NCI-H1694 (cell line): ENCODE measurements around the gene C3orf52.
A peak's percentile ranks its signal among the peaks of the same experiment; 100 is the strongest.

Experiments used
- DNase-seq: peaks from one replicate; lab custom pipeline; 2025; lab: John Stamatoyannopoulos, UW

The C3orf52 gene

DNA sequence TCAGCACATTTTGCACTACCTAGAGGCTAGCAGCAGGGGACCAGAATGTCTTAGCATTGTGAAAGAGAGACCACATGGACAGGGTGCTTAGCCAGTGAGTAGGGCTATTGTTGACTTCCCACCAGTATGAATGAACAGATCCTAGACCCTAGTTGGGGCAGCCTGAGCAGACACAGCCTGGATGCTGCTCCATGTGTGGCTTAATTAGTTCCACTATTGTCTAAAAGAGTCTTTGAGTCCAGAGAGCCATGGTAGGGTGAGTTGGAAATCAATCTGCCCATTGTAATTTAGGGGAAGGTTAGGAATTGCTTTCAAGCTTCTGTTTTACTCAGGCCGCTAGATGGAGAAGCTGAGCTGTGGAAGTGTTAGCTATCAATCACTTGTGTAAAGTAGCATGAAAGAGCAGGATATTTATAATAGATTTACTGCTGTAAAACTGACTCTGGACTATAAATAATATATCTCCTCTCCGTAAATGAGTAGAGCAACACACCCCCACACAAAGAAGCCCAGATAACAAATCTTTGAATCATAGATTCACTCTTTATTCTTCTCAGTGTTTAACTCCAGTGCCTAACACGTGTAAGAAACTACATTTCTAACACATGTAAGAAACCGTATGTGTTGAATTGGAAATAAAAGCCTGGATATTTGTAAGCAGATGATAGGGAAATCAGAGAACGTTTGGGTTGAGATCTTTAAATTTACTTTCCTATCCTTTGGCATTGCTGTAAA is 50.9 kb downstream of the C3orf52 start:
- DNase-seq: peak; percentile 54

DNA sequence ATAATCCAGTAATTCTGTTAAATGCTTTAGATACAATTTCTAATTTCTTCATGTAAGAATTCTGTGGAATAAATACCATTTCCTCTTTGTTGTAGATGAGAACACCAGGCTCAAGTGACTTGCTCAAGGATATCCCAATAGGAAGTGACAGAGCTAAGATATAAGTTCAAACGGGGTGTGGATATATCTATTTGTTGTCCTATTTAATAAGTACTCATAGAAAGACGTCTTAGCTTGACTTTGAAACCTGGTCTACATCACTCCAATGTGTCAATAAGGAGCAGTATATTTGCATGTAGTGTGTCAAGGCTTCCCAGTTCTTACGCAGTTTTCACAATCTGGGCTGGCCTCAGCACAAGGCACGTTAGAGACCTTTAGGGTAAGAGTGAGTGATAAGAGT is 51.6 kb downstream of the C3orf52 start:
- no peak for DNase-seq

DNA sequence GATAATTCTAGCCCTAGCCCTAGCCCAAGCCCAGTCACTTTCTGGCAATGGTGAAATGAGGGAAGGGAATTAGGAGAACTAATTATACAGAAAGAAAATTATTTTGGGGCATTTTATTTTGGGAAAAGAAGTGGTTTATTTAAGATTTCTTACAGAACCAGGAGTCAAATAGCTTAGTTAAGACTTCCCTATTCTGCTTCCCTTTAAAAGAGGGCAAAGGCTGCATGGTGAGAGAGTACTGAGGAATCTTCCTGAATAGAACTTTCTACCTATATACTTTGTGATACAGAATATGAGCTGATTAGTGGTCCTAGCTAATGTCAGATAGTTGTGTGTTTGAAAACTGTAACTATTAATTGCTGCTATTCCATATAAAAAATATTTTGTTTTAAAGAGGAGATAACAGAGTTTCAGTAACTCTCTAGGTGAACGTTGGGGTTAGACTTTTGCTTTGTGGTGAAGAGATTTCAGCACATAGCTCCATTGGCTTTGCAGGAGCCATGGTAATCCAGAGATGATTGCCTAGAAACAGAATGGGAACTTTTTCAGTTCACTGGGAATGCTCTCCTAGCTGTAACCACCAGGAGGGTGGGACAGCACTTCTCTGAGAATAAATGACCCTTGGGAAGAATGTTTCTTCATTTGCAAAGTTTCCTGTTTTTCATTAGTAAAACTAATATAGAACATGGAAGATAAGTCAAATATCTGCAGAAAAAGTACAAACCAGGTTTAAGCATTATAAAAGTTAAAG is 52.2 kb downstream of the C3orf52 start:
- no peak for DNase-seq

DNA sequence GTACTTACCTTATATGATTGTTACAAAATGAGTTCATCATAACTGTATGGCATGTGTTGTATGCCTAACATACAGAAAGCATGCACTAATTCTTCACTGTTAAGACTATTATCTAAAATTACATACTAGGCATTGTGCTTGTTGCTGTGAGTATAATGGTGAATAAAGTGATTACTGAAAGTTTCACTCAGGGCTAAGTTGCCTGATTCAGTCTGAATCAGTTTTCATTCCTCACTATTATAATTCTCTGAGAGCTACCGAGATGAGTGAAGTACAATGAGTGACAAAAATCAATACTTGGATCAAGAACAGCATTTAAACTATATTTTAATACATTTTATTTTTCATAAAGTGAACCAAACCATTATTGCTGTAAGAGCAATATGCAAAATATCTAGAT is 54.4 kb downstream of the C3orf52 start:
- no peak for DNase-seq

DNA sequence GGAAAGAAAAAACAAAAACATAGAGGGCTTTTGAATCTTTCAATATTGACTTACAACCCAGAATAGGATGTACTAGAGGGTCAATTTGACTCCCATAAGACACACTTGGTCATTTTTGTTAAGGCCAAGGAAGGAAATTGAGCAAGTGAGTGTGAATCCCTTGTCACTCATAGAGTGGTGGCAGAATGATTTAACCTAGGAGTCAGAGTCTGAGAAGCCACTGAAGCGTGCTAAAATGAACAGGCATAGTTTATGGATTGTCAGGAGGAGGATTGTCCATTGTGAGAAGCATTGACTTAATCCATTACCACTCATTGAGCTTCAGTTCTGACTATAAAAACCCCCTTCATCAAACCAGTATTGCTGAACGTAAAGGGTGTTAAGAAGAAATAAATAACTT is 55.1 kb downstream of the C3orf52 start:
- DNase-seq: no peak

DNA sequence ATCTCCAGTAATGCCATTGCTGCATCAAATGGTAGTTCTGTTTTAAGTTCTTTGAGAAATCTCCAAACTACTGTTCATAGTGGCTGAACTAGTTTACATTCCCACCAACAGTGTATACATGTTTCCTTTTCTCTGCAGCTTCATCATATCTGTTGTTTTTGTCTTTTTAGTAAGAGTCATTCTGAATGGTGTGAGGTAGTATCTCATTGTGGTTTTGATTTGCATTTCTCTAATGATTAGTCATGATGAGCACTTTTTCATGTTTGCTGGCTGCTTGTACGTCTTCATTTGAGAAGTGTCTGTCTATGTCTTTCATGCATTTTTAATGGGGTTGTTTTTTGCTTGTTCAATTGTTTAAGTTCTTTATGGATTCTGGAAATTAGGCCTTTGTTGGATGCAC is 57.1 kb downstream of the C3orf52 start:
- no peak for DNase-seq

DNA sequence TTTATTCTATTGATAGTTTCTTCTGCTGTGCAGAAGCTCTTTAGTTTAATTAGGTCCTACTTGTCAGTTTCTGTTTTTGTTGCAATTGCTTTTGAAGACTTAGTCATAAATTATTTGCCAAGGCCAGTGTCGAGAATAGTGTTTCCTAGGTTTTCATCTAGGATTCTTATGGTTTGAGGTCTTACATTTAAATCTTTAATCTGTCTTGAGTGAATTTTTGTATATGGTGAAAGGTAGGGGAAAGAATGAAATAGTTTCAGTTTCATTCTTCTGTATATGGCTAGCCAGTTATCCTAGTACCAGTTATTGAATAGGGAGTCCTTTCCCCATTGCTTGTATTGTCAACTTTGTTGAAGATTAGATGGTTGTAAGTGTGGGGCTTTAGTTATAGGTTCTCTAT is 57.5 kb downstream of the C3orf52 start:
- no peak for DNase-seq

DNA sequence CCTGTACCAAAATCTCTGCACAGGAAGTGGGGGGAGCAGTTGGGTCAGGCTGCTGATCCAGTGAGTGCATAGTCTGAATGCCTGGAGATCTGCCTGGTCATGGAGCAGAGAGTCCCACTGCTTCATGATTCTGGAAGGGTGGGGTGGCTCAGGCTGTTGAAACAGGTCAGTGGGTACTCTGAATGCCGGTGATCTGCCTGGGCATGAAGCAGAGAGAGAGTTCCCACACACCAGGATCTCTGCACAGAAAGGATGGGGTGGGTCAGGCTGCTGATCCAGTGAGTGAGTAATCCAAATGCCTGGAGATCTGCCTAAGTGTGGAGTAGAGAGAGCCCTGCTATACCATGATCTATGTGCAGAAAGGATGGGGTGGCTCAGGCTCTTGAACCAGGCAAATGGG is 62.9 kb downstream of the C3orf52 start:
- no peak for DNase-seq

DNA sequence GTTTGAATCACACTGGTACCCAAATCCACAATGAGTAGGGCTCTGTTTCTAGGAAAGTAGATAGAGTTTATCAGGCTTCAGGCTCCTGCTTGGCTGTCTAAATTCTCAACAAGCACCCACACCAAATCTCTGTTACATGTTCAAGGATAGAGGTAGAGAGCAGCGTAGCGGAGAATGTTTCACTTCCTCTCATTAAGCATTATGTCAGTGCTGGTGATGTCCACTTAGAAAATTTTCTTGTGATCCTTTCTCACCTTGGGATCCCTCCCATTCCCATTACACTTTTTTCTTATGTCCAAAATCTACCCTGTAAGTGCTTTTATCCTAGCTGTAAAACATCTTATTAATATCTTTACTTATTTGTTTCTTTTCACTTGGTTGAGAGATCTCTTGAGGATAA is 81.6 kb downstream of the C3orf52 start:
- DNase-seq: no peak
